C4-2B (cell line): ENCODE results near the gene SLC20A1.

ENCODE experiments used
- CTCF ChIP-seq: fragments of 450-650 bp; conservative IDR thresholded peaks from 2 replicates; pipeline ENCODE4 v1.5.1; 2017; ENCODE audit warnings: mild to moderate bottlenecking
- ZFX ChIP-seq: fragments of 450-650 bp; IDR thresholded peaks from 2 replicates; pipeline ENCODE4 v1.6.1; 2017

GRCh38 chr2:112660138-112660537, 14.4 kb downstream of the SLC20A1 start:
- TF ChIP-seq CTCF (no peak), ZFX (no peak)
